Activated T-cell treated with anti-CD3 and anti-CD28 coated beads, Interleukin-2, amount 50 U/mL, for 72 hours (primary cell): ENCODE measurements around the gene SLC23A2. TPM values are rescaled to one million over a fixed set of nuclear protein-coding genes. Genes with fewer than 3 reads are reported as not detected.
"Not testable (repeated sequence)": the region's sequence is repeated elsewhere in the genome, so short reads cannot be mapped to it uniquely, and the experiment has no call there.

Experiments used
- ATAC-seq, 2 donors: fragments of 150-1000 bp; cut with Tn5 transposase; replicated peaks in 1 of 2; 2 replicates each; pipeline ENCODE4 v1.10.0; 2021; ENCODE audit warnings: moderate library complexity in 2 of 2, mild to moderate bottlenecking in 1 of 2
- DNase-seq, 2 donors: peaks; one replicate each; pipeline ENCODE4 v3.0.0; 2021 to 2022; ENCODE audit warnings: mixed read lengths in 1 of 2
- H3K27ac Mint-ChIP-seq: one replicate; pipeline ENCODE4 v1.8.0; 2022; ENCODE audit warnings: mild to moderate bottlenecking, moderate library complexity, mixed read lengths
- H3K27me3 Mint-ChIP-seq: one replicate; pipeline ENCODE4 v1.8.0; 2022; ENCODE audit warnings: low read depth, mixed read lengths
- H3K36me3 Mint-ChIP-seq, 2 donors: one replicate each; pipeline ENCODE4 v1.8.0; 2022; ENCODE audit warnings: mixed read lengths in 2 of 2, mild to moderate bottlenecking in 1 of 2; ENCODE audit not compliant: insufficient read depth in 2 of 2
- H3K4me1 Mint-ChIP-seq: one replicate; pipeline ENCODE4 v1.8.0; 2022; ENCODE audit warnings: low read depth, mixed read lengths
- H3K4me3 Mint-ChIP-seq, 2 donors: one replicate each; pipeline ENCODE4 v1.8.0; 2022; ENCODE audit warnings: mild to moderate bottlenecking in 2 of 2, mixed read lengths in 2 of 2, moderate library complexity in 2 of 2
- H3K9me3 Mint-ChIP-seq, 2 donors: one replicate each; pipeline ENCODE4 v1.8.0; 2022; ENCODE audit warnings: mixed read lengths in 2 of 2
- total RNA-seq, 2 donors: library from RNA; stranded (reverse); gene quantifications; one replicate each; pipeline ENCODE4 v1.2.3, GENCODE V29; 2022

The SLC23A2 gene
- total RNA-seq, 2 donors from 2014 or later, result 21.4 to 22.2 TPM

DNA sequence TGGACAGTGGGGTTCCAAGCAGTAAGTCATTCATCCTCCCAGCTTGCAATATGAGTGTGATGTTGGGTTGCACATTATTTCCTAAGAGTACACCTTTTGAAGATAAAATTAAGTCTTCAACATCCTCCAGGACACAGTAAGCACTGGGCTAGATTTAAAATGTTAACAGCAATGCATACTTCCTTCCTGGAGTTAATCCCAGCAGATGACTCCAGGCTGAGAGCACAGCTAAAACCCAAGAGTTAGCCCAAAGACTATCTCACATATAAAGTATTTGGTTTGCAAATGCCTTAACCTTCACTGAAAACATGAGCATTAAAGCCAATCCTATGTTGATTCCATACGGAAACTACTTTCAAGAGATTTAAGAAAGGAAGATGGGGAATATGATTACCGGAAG, 69.2 kb downstream of the SLC23A2 start:
- Mint-ChIP-seq H3K4me3 (no peak overlapping the region), H3K36me3 (peaks cover 0 to 13% of the 10 kb centered on the region in 2 donors), H3K4me1 (peaks cover 10% of the 10 kb centered on the region), H3K27me3 (no peaks in the 10 kb centered on the region), H3K27ac (no peak overlapping the region), H3K9me3 (no peaks in the 10 kb centered on the region)
- DNase-seq (no peak), ATAC-seq (no peak)

- H3K4me3 Mint-ChIP-seq, result no peak overlapping the region
- DNase-seq, result no peak
- ATAC-seq, result no peak
- H3K27ac Mint-ChIP-seq, result no peak overlapping the region
- peaks cover 10% of the 10 kb centered on the region for H3K4me1 Mint-ChIP-seq
- H3K9me3 Mint-ChIP-seq, result no peaks in the 10 kb centered on the region
- peaks cover 0 to 13% of the 10 kb centered on the region in 2 donors for H3K36me3 Mint-ChIP-seq
- no peaks in the 10 kb centered on the region for H3K27me3 Mint-ChIP-seq
Measured at GRCh38 chr20:4929686-4930397, 71.5 kb downstream of the SLC23A2 start.

DNA sequence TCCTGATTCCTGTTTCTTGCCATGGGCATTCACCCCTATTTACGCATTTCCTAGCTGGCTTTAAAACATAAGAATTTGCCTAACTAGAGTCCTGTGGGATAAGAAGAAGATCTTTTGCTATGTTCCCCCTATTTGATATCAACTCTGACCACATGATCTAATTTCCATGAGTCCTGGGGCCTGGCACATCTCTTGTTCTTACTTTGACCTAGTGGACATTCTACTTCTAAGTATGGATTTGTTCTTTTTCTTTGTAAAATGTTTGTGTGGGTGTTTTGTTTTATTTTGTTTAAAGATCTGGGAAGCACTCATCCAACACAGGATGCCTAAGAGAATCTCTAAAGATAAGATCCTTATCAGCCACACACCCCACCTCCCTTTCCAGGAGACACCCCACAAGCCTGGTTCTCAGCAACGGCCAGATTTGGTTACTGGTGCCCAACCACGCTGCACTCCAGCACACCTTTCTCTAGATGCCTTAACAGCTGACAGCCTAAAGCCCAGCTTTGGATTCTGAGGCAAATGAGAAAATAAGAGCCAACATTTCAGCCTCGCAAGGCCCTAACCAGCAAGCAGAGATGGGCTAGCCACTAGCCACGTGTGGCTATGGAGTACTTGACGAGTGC, 74.7 kb downstream of the SLC23A2 start:
- Mint-ChIP-seq H3K4me1 (peaks cover 10% of the 10 kb centered on the region), H3K36me3 (peaks cover 0 to 12% of the 10 kb centered on the region in 2 donors), H3K27ac (no peak overlapping the region), H3K9me3 (no peaks in the 10 kb centered on the region), H3K4me3 (no peak overlapping the region), H3K27me3 (no peaks in the 10 kb centered on the region)
- ATAC-seq (no peak), DNase-seq (no peak)

GRCh38 chr20:4925842-4926530, 75.3 kb downstream of the SLC23A2 start:
- H3K4me3 Mint-ChIP-seq, result no peak overlapping the region
- DNase-seq (no peak), ATAC-seq (no peak)
- no peaks in the 10 kb centered on the region for H3K27me3 Mint-ChIP-seq
- peaks cover 10% of the 10 kb centered on the region for H3K4me1 Mint-ChIP-seq
- peaks cover 0 to 12% of the 10 kb centered on the region in 2 donors for H3K36me3 Mint-ChIP-seq
- no peaks in the 10 kb centered on the region for H3K9me3 Mint-ChIP-seq
- H3K27ac Mint-ChIP-seq, result no peak overlapping the region

- no peak for ATAC-seq
- no peak for DNase-seq
- H3K4me3 Mint-ChIP-seq, result no peak overlapping the region
- no peak overlapping the region for H3K27ac Mint-ChIP-seq
- H3K27me3 Mint-ChIP-seq, result no peaks in the 10 kb centered on the region
- peaks cover 0 to 8% of the 10 kb centered on the region in 2 donors for H3K36me3 Mint-ChIP-seq
- H3K4me1 Mint-ChIP-seq, result no peaks in the 10 kb centered on the region
- no peaks in the 10 kb centered on the region for H3K9me3 Mint-ChIP-seq
Measured at GRCh38 chr20:4924446-4924845, 76.9 kb downstream of the SLC23A2 start.

GRCh38 chr20:4924032-4924431, 77.3 kb downstream of the SLC23A2 start:
- Mint-ChIP-seq H3K36me3 (peaks cover 0 to 6% of the 10 kb centered on the region in 2 donors), H3K27me3 (no peaks in the 10 kb centered on the region), H3K4me1 (no peaks in the 10 kb centered on the region), H3K4me3 (no peak overlapping the region), H3K9me3 (no peaks in the 10 kb centered on the region), H3K27ac (no peak overlapping the region)
- ATAC-seq, result no peak
- no peak for DNase-seq

- H3K27ac Mint-ChIP-seq, result no peak overlapping the region
- no peak overlapping the region for H3K4me3 Mint-ChIP-seq
Measured at GRCh38 chr20:4922186-4922585, 79.1 kb downstream of the SLC23A2 start.

DNA sequence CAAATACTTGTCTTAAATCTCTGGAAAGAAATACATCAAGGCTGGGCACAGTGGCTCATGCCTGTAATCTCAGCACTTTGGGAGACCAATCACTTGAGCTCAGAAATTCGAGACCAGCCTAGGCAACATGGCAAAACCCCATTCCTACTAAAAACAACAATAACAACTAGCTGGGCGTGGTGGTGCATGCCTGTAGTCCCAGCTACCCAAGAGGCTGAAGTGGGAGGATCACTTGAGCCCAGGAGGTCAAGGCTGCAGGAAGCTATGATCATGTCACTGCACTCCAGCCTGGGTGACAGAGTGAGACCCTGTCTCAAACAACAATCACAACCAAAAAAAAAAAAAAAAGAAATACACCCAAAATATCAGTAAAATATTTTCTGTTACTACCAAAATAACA, 80.0 kb downstream of the SLC23A2 start:
- DNase-seq, H3K27ac Mint-ChIP-seq, H3K4me1 Mint-ChIP-seq, H3K27me3 Mint-ChIP-seq, H3K9me3 Mint-ChIP-seq, H3K36me3 Mint-ChIP-seq, H3K4me3 Mint-ChIP-seq, ATAC-seq: not testable (repeated sequence)

More at GRCh38 chr20:4922186-4922585, 79.1 kb downstream of the SLC23A2 start:
- H3K9me3 Mint-ChIP-seq, result no peaks in the 10 kb centered on the region
- no peaks in the 10 kb centered on the region for H3K36me3 Mint-ChIP-seq
- no peak for ATAC-seq
- H3K4me1 Mint-ChIP-seq, result no peaks in the 10 kb centered on the region
- DNase-seq, result no peak
- H3K27me3 Mint-ChIP-seq, result no peaks in the 10 kb centered on the region

DNA sequence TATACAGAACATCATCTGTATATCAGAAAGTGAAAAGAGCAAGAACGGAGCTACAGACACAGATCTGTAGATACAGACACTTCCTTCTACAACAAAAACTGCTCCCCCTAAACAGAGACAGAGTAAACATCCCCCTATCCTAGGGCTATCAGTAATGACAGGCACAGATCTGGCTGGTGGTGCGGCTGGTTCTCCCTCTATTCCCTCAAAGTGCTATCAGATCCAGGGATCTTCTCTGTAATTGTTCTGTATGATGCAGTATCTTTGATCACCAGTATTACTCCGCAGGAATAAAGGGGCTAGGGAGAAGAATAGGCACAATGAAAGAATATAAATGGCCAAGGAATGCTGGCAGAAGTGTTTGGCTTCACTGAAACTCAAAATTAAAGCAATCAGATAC, 80.7 kb downstream of the SLC23A2 start:
- Mint-ChIP-seq H3K9me3 (no peaks in the 10 kb centered on the region), H3K27ac (no peak overlapping the region), H3K36me3 (no peaks in the 10 kb centered on the region), H3K27me3 (no peaks in the 10 kb centered on the region), H3K4me1 (no peaks in the 10 kb centered on the region), H3K4me3 (no peak overlapping the region)
- DNase-seq (no peak), ATAC-seq (no peak)

- H3K27me3 Mint-ChIP-seq, result no peaks in the 10 kb centered on the region
- no peak overlapping the region for H3K4me3 Mint-ChIP-seq
- H3K4me1 Mint-ChIP-seq, result no peaks in the 10 kb centered on the region
- no peaks in the 10 kb centered on the region for H3K9me3 Mint-ChIP-seq
- no peak overlapping the region for H3K27ac Mint-ChIP-seq
- no peak for ATAC-seq
- no peak for DNase-seq
- no peaks in the 10 kb centered on the region for H3K36me3 Mint-ChIP-seq
Measured at GRCh38 chr20:4920131-4920530, 81.2 kb downstream of the SLC23A2 start.

DNA sequence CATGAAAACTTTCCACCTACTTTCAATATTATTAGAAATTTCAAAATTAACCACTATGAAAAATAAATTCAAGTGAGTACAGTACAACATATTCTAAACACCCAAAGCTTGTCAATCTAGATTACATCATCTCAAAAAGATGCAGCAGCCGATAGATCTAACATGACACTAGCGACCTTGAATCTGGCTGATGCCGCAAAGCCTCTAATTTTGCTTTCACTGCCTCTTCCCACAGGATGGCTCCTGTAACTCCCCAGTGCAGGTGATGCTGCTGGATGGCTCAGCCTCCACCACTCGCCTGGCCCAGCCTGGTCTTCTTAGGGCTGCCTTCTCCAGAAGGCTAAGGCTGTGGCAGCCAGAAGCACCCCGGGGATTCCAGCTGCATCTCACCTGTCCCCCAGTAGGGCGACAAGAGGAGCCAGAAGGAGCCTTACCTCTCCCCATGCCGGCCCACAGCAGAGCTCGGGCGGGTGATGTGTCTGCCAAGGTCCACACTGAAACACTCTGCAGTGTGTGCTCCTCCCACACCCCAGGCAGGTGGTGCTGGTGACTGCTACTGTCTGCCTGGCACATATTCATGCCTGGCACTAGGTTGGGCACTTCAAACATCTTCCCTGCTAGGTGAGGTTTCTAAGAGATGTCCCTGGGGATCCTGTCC, 82.1 kb downstream of the SLC23A2 start:
- Mint-ChIP-seq H3K27me3 (no peaks in the 10 kb centered on the region), H3K27ac (no peak overlapping the region), H3K4me3 (no peak overlapping the region), H3K36me3 (no peaks in the 10 kb centered on the region), H3K9me3 (no peaks in the 10 kb centered on the region), H3K4me1 (no peaks in the 10 kb centered on the region)
- DNase-seq (no peak), ATAC-seq (no peak)

DNA sequence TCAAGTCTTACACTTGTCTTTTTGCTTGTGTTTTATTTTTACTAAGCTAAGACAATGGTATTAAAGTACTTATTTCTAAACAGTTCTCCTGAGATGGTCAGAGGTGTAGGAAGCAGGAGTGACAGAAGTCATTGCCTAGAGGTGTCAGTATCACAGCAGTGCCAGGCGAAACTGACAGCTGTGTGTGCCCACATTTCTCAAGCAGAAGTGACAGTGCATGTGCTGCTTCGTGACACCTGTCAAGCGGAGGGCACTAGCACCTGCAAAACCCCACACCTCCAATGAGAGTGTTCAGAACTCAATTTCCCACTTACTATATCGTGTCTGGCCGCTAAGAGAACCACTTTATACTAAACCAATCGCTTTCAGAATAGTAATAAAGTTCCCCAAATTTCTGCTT, 82.8 kb downstream of the SLC23A2 start:
- DNase-seq, result no peak
- H3K36me3 Mint-ChIP-seq, result no peaks in the 10 kb centered on the region
- H3K9me3 Mint-ChIP-seq, result no peaks in the 10 kb centered on the region
- H3K4me1 Mint-ChIP-seq, result no peaks in the 10 kb centered on the region
- H3K27me3 Mint-ChIP-seq, result no peaks in the 10 kb centered on the region
- no peak for ATAC-seq
- no peak overlapping the region for H3K4me3 Mint-ChIP-seq
- H3K27ac Mint-ChIP-seq, result no peak overlapping the region
